HG02885 (cell line): ENCODE measurements around the gene EPHB4.
"Not testable (repeated sequence)": the region's sequence is repeated elsewhere in the genome, so short reads cannot be mapped to it uniquely, and the experiment has no call there.

ENCODE experiments used
- ATAC-seq: cut with Tn5 transposase; IDR thresholded peaks from one replicate; pipeline ENCODE4 v1.9.1; 2021; ENCODE audit warnings: mild to moderate bottlenecking; ENCODE audit not compliant: unreplicated experiment, poor library complexity

Gene EPHB4

GRCh38 chr7:100793806-100794660, 33.3 kb downstream of the EPHB4 start:
- ATAC-seq: no peak

- ATAC-seq: no peak
Measured at GRCh38 chr7:100791881-100792666, 35.2 kb downstream of the EPHB4 start.

GRCh38 chr7:100789055-100789454, 38.3 kb downstream of the EPHB4 start:
- ATAC-seq: no peak

- no peak for ATAC-seq
Measured at GRCh38 chr7:100786323-100786722, 41.0 kb downstream of the EPHB4 start.

- ATAC-seq: no peak
Measured at GRCh38 chr7:100785878-100786277, 41.4 kb downstream of the EPHB4 start.

DNA sequence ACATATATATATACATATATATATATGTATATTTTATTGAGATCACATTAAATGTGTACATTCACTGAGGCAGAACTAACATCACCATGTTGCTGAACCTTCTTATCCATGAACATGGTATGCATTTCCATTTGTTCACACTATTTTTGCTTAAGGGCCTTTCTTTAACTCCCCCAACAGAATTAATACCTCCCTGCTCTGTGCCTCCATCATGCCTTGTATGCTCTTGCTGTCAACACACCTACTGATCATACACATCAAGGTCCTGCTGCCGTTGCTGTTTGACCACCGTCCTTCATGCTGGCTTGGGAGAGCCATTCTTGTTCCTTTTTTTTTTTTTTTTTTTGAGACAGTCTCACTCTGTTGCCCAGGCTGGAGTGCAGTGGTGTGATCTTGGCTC, 43.5 kb downstream of the EPHB4 start:
- ATAC-seq: no peak

DNA sequence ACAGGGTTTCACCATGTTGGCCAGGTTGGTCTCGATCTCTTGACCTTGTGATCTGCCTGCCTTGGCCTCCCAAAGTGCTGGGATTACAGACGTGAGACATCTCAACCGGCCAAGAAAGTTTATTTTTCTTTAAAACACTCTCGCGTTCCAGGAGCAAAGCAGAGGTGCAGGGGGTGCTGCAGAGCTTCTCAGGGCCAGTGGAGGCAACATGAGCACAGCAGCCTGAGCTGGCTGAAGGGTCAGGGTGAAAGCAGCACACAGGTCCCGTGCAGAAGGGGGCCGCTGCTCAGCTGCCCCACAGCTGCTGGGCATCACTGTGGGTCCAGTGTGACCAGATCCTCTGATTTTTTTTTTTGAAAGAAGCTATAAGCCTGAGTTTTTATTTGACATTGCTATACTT, 46.1 kb downstream of the EPHB4 start:
- no peak for ATAC-seq

GRCh38 chr7:100779359-100779758, 48.0 kb downstream of the EPHB4 start:
- ATAC-seq: no peak

GRCh38 chr7:100778061-100778621, 49.2 kb downstream of the EPHB4 start:
- no peak for ATAC-seq

DNA sequence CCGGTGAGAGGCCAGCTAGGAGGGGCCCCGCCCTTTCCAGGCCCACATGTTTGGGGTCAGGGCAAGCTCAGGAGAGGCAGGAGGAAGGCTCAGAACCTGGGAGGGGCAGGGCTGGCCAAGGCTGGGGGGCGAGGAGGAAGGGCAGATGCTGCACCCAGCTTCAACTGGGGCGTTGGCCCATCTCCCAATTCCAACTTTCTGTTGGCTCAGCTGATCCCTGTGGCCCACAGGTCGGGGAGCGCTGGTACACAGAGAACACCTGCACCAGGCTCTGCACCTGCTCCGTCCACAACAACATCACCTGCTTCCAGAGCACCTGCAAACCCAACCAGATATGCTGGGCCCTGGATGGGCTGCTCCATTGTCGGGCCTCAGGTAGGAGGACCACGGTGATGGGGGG, 53.8 kb downstream of the EPHB4 start:
- no peak for ATAC-seq

DNA sequence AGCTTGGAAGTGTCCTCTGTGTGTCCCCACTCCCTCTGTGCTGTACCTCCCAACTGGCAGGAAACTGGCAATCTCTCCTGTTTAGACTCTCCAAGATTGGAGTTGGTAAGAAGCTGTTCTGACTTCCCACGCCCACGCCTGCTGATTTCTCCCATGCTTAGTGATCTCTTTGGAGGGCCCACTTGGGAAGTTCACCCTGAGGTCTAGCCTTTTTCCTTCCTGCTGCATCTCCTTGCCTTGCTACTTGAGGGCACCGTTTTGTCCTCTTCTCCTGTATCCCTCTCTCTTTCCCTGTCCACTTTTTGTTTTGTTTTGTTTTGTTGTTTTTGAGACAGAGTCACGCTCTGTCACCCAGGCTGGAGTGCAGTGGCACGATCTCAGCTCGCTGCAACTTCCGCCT, 58.5 kb downstream of the EPHB4 start:
- ATAC-seq: no peak

GRCh38 chr7:100765250-100765649, 62.1 kb downstream of the EPHB4 start:
- no peak for ATAC-seq

DNA sequence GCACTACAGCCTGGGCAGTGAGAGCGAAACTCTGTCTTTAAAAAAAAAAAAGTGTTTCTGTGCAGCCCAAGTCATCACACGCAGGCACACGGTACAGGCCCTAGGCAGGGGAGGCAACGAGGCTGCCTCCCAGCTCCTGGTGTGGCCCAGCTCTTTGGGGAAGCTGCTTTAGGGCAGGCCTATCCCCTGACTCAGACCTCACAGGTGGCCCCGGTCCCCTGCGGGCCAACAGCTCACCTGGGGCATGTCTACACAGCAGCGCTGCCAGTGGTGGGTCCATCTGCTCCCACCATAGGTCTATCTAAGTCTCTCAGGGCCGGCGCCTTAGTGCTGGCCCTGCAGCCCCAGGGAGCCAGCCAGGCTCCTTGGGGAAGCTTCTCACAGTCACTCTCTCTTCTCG, 62.5 kb downstream of the EPHB4 start:
- ATAC-seq: no peak

DNA sequence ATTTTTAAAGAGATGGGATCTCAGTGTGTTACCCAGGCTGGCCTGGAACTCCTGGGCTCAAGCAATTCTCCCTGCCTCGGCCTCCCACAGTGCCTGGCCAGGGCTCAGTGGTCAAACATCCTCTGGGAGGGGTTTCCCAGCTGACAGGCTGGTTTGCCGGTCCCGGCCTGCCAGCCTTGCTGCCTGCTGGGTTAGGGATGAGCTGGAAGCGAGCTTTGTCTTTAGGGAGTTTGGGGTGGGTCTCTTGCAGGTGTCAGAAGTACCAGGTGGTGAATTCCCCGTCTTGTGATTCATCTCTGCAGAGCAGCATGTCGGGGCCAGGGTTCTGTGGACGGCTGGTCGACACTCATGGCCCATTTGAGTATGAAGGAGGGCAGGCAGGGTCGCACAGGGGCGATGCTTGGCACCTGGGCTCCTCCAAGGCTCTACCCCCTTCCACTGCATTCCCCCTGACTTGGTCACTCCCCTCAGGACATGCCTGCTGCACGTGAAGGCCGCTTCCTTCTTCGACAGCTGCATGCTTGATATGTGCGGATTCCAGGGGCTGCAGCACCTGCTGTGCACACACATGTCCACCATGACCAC, 63.7 kb downstream of the EPHB4 start:
- ATAC-seq: no peak

GRCh38 chr7:100762841-100763240, 64.5 kb downstream of the EPHB4 start:
- not testable (repeated sequence) for ATAC-seq

- ATAC-seq: no peak
Measured at GRCh38 chr7:100759357-100760171, 67.8 kb downstream of the EPHB4 start.

DNA sequence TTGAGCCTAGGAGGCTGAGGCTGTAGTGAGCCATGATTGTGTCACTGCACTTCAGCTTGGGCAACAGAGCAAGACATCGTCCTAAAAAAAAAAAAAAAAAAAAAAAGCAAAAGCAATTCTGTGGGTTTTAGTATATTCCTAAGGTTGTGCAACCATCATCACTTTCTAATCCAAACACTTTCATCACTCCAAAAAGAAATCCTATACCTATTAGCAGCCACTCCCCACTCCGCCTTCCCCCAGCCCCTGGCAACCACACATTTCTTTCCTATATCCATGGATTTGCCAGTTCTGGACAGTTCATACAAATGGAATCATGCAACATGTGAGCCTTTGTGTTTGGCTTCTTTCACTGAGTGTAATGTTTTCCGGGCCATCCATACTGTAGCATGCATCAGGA, 73.6 kb downstream of the EPHB4 start:
- ATAC-seq: no peak

DNA sequence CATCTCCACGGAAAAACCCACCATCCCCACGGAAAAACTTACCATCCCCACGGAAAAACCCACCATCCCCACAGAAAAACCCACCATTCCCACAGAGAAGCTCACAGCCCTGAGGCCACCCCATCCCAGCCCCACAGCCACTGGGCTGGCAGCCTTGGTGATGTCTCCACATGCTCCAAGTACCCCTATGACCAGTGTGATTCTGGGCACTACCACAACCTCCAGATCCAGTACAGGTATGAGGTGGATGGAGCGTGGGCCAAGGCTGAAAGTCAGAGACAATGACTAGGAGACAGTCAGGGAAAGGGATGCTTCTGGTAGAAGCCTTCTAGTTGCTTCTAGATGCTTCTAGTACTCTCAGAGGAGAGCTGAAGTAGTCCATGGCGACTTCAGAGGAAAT, 74.3 kb downstream of the EPHB4 start:
- ATAC-seq: no peak
